Activated naive CD8-positive, alpha-beta T cell treated with anti-CD3 and anti-CD28 coated beads, Interleukin-2, amount 50 U/mL, for 16 hours (primary cell): Measurements from ENCODE around the gene CTXN1.
"Not testable (repeated sequence)": the region's sequence is repeated elsewhere in the genome, so short reads cannot be mapped to it uniquely, and the experiment has no call there.

ENCODE experiments used
- DNase-seq: peaks from one replicate; pipeline ENCODE4 v3.0.0-alpha.2; 2020; ENCODE audit warnings: low read depth, low spot score

CTXN1 gene

DNA sequence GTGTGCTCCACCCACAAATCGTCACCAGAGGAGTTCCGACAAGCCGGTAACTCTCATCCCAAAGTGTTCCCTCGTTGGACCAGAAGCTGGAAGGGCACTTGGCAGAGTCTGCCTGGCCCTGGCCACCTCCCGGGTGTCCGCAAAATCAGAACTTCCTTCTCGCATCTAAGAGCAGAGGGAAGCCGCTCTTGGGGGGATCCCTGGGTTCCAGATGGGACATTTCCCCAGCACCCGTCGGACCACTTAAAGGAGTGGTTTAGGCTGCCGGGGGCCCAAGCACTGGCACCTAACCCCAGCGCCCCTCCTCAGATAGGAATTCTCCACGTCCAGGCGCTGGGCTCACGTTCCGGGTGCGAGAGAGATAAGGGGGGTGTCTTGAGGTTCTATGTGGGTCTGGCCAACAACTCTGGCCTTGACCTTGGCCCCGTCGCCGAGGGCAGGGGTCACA lies 23.1 kb downstream of the CTXN1 start:
- no peak for DNase-seq

DNA sequence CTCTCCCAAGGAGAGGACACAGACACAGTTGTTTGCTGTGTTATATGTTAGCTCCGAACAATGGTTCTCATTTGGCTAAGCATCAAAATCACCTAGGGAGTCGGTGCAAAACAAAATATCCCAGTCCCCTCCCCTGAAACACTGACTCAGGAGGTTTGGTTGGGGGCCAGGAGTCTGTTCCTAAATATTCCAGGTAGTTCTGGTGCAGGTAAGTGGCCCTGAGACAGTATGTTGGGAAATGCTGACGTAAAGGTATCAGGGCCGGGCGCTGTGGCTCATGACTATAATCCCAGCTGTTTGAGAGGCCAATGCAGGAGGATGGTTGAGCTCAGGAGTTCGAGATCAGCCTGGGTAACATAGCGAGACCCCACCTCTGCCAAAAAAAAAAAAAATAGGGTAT lies 24.6 kb downstream of the CTXN1 start:
- DNase-seq: no peak

DNA sequence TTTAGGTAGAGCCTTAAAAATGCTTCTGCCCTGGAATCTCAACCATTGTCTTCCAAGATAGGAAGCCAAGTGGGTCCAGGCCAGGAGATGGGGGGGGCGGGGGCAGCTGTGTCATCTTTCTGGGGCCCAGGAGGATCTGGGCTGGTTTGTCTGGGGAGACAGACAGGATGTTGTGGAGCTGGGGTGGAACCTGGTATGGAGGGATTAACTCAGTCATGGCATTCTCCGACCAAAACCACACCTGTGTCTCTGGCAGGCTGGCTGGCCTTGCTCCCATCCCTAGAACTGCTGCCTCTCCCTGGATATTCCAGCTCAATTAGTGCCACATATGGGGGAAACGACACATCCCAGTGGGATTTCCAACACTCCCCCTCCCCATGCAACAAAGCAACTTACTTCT lies 25.0 kb downstream of the CTXN1 start:
- DNase-seq: no peak

DNA sequence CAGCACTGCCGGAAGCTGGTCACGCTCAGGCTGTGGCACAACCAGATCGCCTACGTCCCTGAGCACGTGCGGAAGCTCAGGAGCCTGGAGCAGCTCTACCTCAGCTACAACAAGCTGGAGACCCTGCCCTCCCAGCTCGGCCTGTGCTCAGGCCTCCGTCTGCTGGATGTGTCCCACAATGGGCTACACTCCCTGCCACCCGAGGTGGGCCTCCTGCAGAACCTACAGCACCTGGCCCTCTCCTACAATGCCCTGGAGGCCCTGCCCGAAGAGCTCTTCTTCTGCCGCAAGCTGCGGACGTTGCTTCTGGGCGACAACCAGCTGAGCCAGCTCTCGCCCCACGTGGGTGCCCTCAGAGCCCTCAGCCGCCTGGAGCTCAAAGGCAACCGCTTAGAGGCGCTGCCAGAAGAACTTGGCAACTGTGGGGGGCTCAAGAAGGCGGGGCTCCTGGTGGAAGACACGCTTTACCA lies 25.5 kb downstream of the CTXN1 start:
- no peak for DNase-seq

DNA sequence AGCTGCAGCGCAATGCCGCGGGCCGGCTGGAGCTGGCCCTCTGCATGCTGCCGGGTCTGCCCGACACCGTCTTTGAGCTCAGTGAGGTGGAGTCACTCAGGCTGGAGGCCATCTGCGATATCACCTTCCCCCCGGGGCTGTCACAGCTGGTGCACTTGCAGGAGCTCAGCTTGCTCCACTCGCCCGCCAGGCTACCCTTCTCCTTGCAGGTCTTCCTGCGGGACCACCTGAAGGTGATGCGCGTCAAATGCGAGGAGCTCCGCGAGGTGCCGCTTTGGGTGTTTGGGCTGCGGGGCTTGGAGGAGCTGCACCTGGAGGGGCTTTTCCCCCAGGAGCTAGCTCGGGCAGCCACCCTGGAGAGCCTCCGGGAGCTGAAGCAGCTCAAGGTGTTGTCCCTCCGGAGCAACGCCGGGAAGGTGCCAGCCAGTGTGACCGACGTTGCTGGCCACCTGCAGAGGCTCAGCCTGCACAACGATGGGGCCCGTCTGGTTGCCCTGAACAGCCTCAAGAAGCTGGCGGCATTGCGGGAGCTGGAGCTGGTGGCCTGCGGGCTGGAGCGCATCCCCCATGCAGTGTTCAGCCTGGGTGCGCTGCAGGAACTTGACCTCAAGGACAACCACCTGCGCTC lies 26.1 kb downstream of the CTXN1 start:
- DNase-seq: no peak

DNA sequence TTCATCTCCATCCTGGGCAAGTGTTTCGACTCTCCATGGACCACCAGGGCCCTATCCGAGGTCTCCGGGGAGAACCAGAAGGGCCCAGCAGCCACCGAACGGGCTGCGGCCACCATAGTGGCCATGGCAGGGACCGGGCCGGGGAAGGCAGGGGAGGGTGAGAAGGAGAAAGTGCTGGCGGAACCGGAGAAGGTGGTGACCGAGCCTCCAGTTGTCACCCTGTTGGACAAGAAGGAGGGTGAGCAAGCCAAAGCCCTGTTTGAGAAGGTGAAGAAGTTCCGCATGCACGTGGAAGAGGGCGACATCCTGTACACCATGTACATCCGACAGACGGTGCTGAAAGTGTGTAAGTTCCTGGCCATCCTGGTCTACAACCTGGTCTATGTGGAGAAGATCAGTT lies 27.0 kb downstream of the CTXN1 start:
- DNase-seq: no peak

DNA sequence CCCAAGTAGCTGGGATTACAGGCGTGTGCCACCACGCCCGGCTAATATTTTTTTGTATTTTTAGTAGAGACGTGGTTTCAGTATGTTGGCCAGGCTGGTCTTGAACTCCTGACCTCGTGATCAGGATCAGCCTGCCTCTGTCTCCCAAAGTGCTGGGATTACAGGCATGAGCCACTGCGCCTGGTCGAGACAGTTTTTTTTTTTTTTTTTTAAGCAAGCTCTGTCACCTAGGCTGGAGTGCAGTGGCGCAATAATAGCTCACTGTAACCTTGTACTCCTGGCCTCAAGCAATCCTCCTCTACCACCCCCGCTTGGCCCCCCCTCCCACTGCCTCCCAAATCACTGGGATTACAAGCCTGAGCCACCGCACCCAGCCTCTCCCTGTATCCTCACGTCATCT lies 28.6 kb downstream of the CTXN1 start:
- no peak for DNase-seq

DNA sequence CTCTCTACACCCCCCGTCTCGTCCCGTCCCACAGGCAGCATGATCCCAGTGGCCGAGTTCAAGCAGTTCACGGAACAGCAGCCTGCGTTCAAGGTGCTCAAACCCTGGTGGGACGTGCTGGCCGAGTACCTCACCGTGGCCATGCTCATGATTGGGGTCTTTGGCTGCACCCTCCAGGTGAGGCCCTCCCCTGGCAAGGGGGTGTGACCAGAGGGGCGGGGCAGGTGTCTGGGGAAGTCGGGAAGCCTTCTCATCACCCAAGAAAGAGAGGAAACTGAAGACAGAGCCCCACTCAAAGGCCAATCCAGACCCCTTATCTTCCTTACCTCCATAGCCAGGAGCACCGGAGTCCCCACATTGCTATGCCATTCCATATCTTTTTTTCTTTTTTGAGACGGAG lies 30.4 kb downstream of the CTXN1 start:
- no peak for DNase-seq

GRCh38 chr19:7894612-7895309 lies 31.2 kb downstream of the CTXN1 start:
- no peak for DNase-seq

GRCh38 chr19:7893362-7894101 lies 32.4 kb downstream of the CTXN1 start:
- not testable (repeated sequence) for DNase-seq

DNA sequence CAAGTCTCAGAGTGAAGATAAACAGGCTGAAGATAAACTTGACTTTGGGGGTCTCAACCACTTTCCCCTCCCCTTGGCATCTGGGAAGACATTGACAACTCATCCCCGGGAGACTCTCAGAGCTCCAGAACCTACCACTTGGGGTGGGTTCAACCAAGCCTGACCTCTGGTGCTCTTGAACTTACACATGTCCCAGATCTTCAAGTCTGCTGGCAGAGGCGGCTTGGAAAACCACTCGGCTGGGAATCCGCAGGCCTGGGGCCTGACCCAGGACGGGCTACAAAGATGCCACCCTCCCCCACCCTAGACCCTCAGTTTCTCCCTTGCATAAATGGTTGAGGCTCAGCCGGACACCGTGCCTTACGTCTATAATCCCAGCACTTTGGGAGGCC lies 37.1 kb downstream of the CTXN1 start:
- DNase-seq: no peak

DNA sequence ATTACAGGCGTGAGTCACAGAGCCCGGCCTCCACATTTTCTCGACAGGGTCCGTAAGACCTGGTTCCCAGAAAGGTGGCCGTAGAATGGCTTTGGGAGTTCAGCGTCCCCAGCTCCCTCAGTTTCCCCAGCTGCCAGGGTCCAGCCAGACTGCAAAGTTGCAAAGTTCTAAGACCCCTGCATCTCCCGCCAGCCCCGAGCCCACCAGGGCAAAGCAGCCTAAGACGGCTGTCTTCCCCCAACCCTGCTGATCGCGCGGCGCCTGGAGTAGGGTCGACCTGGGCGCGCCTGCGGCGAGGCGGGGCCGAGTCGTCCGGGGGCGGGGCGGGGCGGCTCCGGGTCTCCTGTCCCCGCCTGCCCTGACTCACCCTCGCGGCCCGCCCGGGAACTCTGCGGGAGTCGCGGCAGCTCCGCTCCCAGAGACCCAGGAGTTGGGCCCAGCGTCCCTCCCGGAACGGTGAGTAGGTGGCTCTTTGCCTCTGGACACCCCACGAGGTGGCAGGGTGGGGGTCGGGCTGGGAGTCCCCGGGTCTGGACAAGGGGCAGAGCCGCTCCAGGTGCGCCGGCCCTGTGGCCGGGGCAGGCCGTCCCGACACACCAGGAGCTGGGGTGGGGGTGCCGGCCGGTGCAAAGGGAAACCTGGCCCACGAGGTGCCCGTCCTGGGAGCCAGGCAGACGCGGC lies 37.6 kb downstream of the CTXN1 start, which contains the start of gene LRRC8E:
TSS of gene LRRC8E (plus strand) at position 366 of the 681 bp plus-strand sequence. CDS start 7,094 bp downstream, outside the sequence.
- no peak for DNase-seq

GRCh38 chr19:7887408-7888144 lies 38.4 kb downstream of the CTXN1 start:
- DNase-seq: no peak

DNA sequence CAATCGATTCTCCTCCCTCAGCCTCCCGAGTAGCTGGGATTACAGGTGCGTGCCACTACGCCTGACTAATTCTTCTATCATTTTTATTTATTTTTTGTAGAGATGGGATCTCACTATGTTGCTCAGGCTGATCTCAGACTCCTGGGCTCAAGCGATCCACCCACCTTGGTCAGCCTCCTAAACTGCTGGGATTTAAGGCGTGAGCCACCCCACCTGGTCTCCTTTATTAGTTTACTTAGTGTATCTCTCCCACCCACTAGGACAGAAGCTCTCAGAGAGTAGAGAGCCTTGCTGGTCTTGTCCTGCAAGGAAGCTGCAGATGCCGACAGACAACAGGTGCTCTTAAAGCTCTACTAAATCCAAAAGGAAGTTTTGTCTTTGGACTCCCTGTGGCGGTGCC lies 40.1 kb downstream of the CTXN1 start:
- DNase-seq: no peak

DNA sequence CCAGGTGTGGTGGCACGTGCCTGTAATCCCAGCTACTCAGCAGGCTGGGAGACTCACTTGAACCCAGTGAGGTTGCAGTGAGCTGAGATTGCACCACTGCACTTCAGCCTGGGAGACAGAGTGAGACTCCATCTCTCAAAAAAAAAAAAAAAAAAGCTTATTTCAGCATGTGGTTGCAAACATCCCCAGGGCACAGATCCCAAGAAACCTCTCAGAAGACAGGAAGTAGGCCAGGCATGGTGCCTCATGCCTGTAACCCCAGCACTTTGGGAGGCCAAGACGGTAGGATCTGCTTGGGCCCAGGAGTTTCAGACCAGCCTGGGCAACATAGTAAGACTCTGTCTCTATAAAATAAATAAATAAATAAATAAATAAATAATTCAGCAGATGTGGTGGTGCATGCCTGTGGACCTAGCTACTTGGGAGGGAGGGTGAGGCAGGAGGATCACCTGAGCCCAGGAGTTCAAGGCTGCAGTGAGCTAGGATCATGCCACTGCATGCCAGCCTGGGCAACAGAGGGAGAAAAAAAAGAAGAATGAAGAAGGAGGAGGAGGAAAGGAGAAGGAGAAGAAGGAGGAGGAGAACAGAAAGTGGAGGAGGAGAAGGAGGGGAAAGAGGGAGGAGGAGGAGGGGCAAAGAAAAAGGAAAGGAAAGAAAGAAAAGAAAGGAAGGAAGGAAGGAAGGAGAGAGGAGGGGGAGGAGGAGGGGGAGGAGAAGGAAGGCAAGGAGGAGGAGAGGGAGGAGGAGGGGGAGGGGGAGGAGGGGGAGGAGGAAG lies 42.0 kb downstream of the CTXN1 start:
- DNase-seq: no peak

DNA sequence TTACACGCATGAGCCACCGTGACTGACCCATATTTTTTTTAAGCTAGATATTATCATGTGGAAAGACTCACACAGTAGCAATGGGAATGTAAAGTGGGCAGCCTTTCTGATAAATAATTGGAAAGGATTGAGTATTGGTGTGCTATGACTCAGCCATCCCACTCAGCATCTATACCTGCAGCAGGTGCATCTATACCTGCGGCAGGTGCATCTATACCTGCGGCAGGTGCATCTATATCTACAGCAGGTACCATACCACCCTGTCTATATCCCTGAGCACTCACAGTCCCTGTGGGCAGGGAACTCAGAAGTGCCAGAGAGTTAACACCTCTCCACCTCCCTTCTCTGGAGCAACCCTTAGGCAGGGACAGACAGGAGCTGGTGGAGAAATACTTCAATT lies 42.8 kb downstream of the CTXN1 start:
- DNase-seq: no peak

GRCh38 chr19:7881910-7882309 lies 44.0 kb downstream of the CTXN1 start:
- no peak for DNase-seq

GRCh38 chr19:7879836-7880235 lies 46.1 kb downstream of the CTXN1 start:
- DNase-seq: no peak

DNA sequence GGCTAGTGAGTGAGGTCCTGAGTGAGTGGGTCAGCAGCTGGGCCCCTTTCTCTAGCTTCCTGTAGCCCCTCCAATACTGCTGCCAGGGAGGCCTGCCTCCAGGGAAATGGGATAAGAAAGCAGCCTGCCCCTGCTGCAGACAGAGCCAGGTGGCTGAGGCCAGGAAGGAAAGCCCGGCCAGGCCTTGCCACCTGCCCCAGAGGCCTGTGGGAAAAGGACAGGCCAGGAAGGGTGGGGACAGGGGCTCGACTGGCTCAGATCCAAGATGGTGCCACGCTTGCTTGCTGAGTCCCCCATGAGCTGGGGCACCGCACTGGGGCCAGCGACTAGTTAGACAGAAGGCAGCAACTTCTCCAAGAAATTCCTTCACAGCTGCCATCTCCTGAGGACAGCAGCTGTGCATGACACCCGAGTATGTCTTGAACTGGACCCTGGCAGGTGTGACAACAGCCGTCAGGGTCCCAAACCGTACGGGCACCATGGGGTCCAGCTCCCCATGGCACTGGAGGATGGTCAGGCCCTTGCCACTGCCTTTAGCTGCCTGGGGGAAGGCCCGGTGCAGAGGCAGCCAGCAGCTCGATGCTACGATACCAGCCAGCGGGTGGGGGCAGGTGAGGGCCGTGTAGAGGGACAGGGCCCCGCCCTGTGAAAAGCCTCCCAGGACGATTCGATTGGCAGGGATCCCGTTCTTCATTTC lies 46.7 kb downstream of the CTXN1 start:
- no peak for DNase-seq

DNA sequence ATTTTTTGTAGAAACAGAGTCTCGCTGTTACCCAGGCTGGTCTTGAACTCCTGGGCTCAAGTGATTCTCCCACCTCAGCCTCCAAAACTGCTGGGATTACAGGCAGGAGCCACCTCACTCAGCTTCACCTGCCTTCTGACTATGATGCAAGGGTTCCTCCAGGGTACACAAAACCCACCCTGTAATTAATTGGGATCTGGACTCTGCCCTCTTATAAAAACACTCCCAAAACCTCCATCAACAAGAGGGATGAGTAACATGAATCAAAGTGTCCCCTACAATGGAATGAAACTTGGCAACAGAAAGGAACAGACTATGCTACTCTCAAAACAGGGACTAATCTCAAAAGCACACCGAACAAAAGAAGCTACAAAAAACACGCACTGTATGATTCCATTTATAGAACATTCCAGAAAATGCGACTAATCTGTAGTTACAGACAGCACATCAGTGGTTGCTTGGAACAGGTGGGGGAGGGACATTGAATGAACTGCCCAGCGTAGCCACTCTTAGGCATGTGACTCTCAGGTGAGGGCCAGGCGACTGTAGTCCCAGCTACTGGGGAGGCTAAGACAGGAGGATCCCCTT lies 48.6 kb downstream of the CTXN1 start:
- DNase-seq: no peak
